KG1 (cell line): ENCODE measurements around the gene ATP2C1.

Source experiments
- DNase-seq: peaks from one replicate; lab custom pipeline; 2025; lab: John Stamatoyannopoulos, UW

Gene ATP2C1

DNA sequence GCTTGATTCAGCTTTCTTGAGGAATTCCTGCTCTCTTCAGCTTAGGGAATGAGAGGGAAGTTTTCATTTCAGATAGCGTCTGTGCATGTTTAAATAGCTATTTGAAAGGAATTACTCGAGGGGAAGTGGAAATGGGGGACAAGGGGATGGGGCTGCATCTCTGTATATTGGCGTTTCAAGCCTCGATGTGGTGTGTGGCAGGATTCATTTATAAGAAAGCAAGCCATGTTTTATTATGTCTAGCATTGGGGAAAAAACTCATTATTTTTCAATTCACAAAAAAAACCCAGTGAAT is 1.0 kb downstream of the ATP2C1 start:
- no peak for DNase-seq

- DNase-seq, result no peak
Measured at GRCh38 chr3:130895690-130896488, 2.0 kb downstream of the ATP2C1 start.

- no peak for DNase-seq
Measured at GRCh38 chr3:130897316-130897715, 3.4 kb downstream of the ATP2C1 start.

DNA sequence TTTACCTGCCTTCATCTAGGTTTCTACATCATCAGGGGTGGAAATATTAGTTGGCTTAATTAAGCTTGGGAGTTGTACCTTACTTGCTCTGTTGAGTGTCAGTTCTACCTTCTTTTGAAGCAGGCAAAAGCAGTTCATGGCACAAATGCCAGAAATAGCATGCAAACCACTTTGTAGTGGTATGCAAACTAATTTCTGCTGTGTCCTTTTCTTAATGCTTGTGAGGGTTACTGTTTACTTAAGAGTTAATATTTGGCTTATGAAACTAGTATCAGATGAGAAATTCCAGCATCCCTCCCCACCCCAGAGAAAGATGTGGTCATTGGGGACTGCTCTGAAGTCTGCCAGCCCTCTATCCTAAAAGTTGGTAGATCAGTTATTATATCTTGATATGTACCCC is 7.1 kb downstream of the ATP2C1 start:
- DNase-seq, result no peak

- no peak for DNase-seq
Measured at GRCh38 chr3:130901463-130902204, 7.8 kb downstream of the ATP2C1 start.

DNA sequence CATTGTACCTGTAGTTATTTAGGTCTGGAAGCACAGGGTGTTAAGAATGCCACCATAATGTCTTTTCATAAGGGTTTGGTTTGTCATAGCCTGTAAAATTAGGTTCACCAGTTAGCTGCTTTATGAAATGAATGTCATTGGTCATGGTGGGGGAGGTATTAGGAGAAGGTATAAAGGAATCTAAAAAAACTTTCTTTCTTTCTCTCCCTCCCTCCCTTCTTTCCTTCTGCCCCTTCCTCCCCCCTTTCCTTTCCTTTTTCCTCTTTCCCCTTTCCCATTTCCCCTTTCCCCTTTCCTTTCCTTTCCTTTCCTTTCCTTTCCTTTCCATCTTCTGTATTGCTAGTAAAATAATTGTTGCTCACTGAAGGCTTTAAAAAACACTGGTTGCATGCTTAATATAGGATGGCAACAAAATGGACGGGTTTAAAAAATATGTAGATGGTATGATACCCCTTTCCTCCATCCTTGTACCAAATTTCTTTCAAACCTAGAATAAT is 9.6 kb downstream of the ATP2C1 start:
- no peak for DNase-seq

- DNase-seq, result no peak
Measured at GRCh38 chr3:130904491-130904890, 10.6 kb downstream of the ATP2C1 start.

DNA sequence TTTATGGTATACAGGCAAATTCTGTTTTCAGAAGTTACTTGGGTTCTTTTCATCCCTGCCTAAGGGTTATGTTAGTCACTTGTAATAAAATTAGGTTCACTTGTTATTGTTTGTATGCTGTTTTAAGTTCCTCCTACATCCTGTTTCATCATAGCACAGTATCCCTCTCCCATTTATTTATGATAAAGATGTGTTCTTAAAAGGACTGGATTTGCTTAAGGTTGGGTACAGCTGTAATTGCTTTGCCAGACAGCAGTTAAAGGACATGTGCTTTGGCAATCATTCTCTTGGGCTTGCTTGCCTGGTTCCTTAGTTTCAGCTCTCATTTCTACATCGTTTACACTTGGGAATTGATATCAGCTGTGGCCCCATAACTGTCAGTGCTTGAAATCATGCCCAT is 11.7 kb downstream of the ATP2C1 start:
- no peak for DNase-seq

DNA sequence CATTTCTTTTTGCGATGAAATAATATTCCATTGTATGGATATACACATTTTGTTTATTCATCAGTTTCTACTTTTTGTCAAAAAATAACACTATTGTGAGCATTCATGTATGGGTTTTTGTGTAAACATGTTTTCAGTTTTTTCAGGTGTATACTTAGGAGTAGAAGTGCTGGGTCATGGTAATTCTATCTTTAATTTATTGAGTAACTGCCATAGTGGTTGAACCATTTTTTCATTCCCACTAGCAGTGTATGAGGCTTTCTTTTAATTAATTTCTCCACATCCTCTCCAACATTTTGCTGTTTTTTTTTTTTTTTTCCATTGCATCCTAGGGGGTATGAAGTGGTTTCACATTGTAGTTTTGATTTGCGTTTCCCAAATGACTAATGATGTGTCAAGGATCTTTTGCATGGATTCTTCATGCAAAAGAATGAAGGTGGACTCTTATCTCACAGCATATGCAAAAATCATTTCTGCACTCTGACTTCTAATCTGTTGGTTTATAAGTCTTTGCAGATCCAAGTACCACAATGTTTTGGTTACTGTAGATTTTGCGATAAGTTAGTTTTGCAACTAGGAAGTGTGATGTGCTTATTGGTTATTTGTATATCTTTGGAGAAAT is 12.6 kb downstream of the ATP2C1 start:
- no peak for DNase-seq

- DNase-seq, result no peak
Measured at GRCh38 chr3:130907500-130907899, 13.6 kb downstream of the ATP2C1 start.

DNA sequence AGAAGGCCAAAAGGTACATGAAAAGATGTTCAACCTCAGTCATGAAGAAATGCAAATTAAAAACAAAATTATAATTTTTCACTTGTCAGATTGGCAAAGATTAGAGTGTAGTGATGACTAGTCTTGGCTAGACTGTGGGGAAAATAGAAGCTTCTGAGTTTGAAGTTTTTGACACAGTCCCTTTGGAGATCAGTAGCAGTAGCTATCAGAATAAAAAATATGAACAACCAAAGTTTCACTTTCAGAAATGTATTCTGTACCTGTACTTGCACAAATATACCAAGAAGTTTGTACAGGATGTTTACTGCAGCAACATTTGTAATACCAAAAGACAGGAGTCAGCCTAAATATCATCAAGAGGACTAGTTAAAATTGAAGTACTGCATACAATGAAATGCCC is 14.1 kb downstream of the ATP2C1 start:
- no peak for DNase-seq

DNA sequence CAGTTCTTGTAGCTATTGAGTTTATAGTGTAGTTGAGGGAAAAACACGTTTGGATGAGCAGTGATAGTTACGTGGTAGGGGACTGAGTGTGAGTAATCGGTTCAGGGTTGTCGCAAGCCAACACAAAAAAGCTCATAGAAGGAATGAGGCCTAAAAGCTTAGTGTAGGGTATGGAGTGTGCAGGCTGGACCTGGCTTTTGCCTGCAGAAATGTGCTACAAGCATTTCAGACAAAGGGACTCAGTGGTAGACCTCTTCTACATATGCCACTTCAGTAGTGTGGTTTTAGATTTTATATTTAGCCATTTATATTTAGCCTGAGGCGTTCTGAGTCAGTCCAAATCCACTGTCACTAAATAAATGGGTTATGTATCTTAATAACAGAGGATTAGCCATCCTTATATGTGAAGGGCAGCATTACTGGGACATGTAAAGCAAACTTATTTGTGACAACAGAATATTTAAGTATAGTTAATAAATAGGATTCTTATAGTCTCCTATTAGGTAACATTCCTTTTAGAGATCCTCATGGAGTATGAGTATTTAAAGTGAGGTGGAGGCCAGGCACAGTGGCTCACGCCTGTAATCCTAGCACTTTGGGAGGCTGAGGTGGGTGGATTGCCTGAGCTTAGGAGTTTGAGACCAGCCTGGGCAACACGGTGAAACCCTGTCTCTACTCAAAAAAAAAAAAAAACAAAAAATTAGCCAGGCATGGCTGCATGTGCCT is 21.8 kb downstream of the ATP2C1 start:
- no peak for DNase-seq

- DNase-seq, result no peak
Measured at GRCh38 chr3:130916507-130917167, 22.8 kb downstream of the ATP2C1 start.

DNA sequence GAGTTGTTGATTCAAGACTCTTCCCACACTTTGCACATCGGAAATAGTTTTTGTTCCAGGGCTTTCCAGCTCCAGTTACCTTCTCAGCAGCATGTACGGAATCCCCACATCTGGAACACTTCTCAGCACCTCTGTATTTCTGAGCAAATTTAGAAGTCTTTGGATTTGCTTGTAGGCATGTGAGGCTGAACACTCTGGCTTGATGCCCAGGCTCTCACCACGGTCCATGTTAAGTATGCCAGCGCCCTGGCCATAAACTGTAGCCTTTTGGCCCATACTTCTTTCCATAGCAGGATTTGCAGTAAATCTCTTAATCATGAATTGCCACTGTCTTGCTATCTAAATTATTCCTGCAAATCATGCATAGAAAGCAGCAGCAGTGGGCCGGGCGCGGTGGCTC is 24.4 kb downstream of the ATP2C1 start:
- no peak for DNase-seq

GRCh38 chr3:130925628-130926027 is 31.7 kb downstream of the ATP2C1 start:
- no peak for DNase-seq

DNA sequence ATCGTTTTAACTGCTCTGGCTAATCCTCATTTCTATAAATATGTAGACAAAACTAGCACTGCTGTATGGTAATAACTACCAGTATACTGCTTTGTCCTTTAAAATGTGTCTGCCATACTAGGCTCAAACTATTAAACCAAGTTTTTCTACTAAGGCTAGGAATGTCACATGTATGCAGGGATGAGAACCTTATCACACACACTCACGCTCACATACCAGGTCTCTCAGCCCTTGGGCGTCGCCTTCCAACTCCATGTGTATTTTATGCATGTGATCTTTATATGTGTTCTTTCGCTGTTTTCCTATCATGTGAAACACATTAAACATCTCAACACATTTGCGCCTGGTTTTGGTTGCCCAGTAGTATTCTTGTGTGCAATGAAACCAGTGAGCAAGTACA is 32.6 kb downstream of the ATP2C1 start:
- DNase-seq, result no peak

- no peak for DNase-seq
Measured at GRCh38 chr3:130929804-130930203, 35.9 kb downstream of the ATP2C1 start.

DNA sequence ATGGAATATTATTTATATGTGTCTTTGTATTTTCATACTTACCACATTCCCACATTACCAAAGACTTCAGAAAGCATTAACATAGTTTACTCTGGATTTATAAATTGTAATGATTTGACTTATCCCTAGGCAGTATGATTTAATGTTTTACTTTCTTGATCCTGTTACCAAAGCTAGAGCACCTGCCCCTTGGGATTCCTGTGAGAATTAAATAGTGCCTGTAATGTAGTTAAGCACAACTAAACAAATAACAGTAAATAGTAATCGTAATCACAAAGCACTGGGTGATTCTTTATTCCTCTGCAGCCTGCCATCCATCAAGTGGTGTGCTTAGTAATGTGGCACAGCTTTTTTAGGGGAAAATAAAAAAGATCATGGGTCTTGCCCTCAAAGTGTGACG is 39.1 kb downstream of the ATP2C1 start:
- DNase-seq, result no peak

- no peak for DNase-seq
Measured at GRCh38 chr3:130933801-130934345, 40.0 kb downstream of the ATP2C1 start.

GRCh38 chr3:130934442-130935089 is 40.7 kb downstream of the ATP2C1 start:
- DNase-seq, result no peak
